Skeletal muscle cell (primary cell): ENCODE measurements around the gene RAD51B.
"Not testable (repeated sequence)": the region's sequence is repeated elsewhere in the genome, so short reads cannot be mapped to it uniquely, and the experiment has no call there.

Experiments used
- DNase-seq: peaks from one replicate; pipeline ENCODE4 v3.0.0-alpha.2; 2010; ENCODE audit warnings: low read depth
- H3K4me3 ChIP-seq: 2 replicates; pipeline ENCODE4 v1.5.1; 2011; ENCODE audit warnings: low read depth, mild to moderate bottlenecking, control low read depth, low read length, moderate library complexity

RAD51B gene

GRCh38 chr14:68040633-68041369 lies 221.2 kb downstream of the RAD51B start:
- DNase-seq = no peak
- H3K4me3 ChIP-seq = no peak overlapping the region

GRCh38 chr14:68041876-68042354 lies 222.3 kb downstream of the RAD51B start:
- no peak for DNase-seq
- H3K4me3 ChIP-seq = no peak overlapping the region

GRCh38 chr14:68042586-68043210 lies 223.1 kb downstream of the RAD51B start:
- no peak for DNase-seq
- H3K4me3 ChIP-seq = no peak overlapping the region

- no peak for DNase-seq
Observed at GRCh38 chr14:68043752-68044151, 224.2 kb downstream of the RAD51B start.

GRCh38 chr14:68047906-68048305 lies 228.3 kb downstream of the RAD51B start:
- no peak overlapping the region for H3K4me3 ChIP-seq
- DNase-seq = peak; percentile 1

More at GRCh38 chr14:68043752-68044151, 224.2 kb downstream of the RAD51B start:
- H3K4me3 ChIP-seq = no peak overlapping the region

- DNase-seq, H3K4me3 ChIP-seq: not testable (repeated sequence)
Observed at GRCh38 chr14:68048815-68049214, 229.2 kb downstream of the RAD51B start.

GRCh38 chr14:68050177-68050576 lies 230.6 kb downstream of the RAD51B start:
- no peak overlapping the region for H3K4me3 ChIP-seq
- DNase-seq = no peak

GRCh38 chr14:68051146-68051545 lies 231.6 kb downstream of the RAD51B start:
- no peak for DNase-seq
- H3K4me3 ChIP-seq = no peak overlapping the region

- H3K4me3 ChIP-seq = no peak overlapping the region
- no peak for DNase-seq
Observed at GRCh38 chr14:68060198-68060597, 240.6 kb downstream of the RAD51B start.

- no peak overlapping the region for H3K4me3 ChIP-seq
- DNase-seq = no peak
Observed at GRCh38 chr14:68062651-68063050, 243.1 kb downstream of the RAD51B start.

GRCh38 chr14:68065322-68065721 lies 245.7 kb downstream of the RAD51B start:
- H3K4me3 ChIP-seq = no peak overlapping the region
- DNase-seq = no peak

GRCh38 chr14:68074765-68075381 lies 255.3 kb downstream of the RAD51B start:
- DNase-seq = no peak
- H3K4me3 ChIP-seq = no peak overlapping the region

- DNase-seq = no peak
- no peak overlapping the region for H3K4me3 ChIP-seq
Observed at GRCh38 chr14:68075382-68076029, 255.9 kb downstream of the RAD51B start.

- H3K4me3 ChIP-seq = no peak overlapping the region
- DNase-seq = no peak
Observed at GRCh38 chr14:68076451-68076850, 256.9 kb downstream of the RAD51B start.

- no peak for DNase-seq
- no peak overlapping the region for H3K4me3 ChIP-seq
Observed at GRCh38 chr14:68079941-68080697, 260.5 kb downstream of the RAD51B start.

- H3K4me3 ChIP-seq = no peak overlapping the region
- no peak for DNase-seq
Observed at GRCh38 chr14:68081489-68081888, 261.9 kb downstream of the RAD51B start.

GRCh38 chr14:68082698-68083291 lies 263.2 kb downstream of the RAD51B start:
- no peak overlapping the region for H3K4me3 ChIP-seq
- no peak for DNase-seq

GRCh38 chr14:68084256-68084655 lies 264.7 kb downstream of the RAD51B start:
- no peak overlapping the region for H3K4me3 ChIP-seq
- DNase-seq = no peak

GRCh38 chr14:68085742-68086141 lies 266.2 kb downstream of the RAD51B start:
- no peak overlapping the region for H3K4me3 ChIP-seq
- no peak for DNase-seq
